ENCODE results near the gene DUSP8.

The DUSP8 gene

GRCh38 chr11:1523077-1523476 lies 49.0 kb downstream of the DUSP8 start:
- no peak for TF ChIP-seq ZFX (IDR thresholded peaks at IDR 0.05; ENCODE audit: borderline replicate concordance)
- TF ChIP-seq CTCF (IDR thresholded peaks at IDR 0.05), result no peak
- no peak overlapping the region for H3K27ac ChIP-seq

GRCh38 chr11:1522081-1522424 lies 50.0 kb downstream of the DUSP8 start:
- TF ChIP-seq ZFX (IDR thresholded peaks at IDR 0.05; ENCODE audit: borderline replicate concordance) (no peak), CTCF (IDR thresholded peaks at IDR 0.05) (no peak)
- H3K27ac ChIP-seq, result no peak overlapping the region

GRCh38 chr11:1521382-1522080 lies 50.5 kb downstream of the DUSP8 start:
- no peak overlapping the region for H3K27ac ChIP-seq
- no peak for TF ChIP-seq CTCF (IDR thresholded peaks at IDR 0.05)
- TF ChIP-seq ZFX (IDR thresholded peaks at IDR 0.05; ENCODE audit: borderline replicate concordance), result no peak

GRCh38 chr11:1520663-1521267 lies 51.3 kb downstream of the DUSP8 start:
- no peak overlapping the region for H3K27ac ChIP-seq

GRCh38 chr11:1520209-1520662 lies 51.8 kb downstream of the DUSP8 start:
- H3K27ac ChIP-seq, result no peak overlapping the region

More at GRCh38 chr11:1520663-1521267, 51.3 kb downstream of the DUSP8 start:
- TF ChIP-seq CTCF (IDR thresholded peaks at IDR 0.05) (no peak), ZFX (IDR thresholded peaks at IDR 0.05; ENCODE audit: borderline replicate concordance) (no peak)

GRCh38 chr11:1519028-1520010 lies 52.8 kb downstream of the DUSP8 start:
- H3K27ac ChIP-seq, result no peak overlapping the region
- TF ChIP-seq CTCF (IDR thresholded peaks at IDR 0.05) (no peak), ZFX (IDR thresholded peaks at IDR 0.05; ENCODE audit: borderline replicate concordance) (no peak)

More at GRCh38 chr11:1520209-1520662, 51.8 kb downstream of the DUSP8 start:
- no peak for TF ChIP-seq CTCF (IDR thresholded peaks at IDR 0.05)
- TF ChIP-seq ZFX (IDR thresholded peaks at IDR 0.05; ENCODE audit: borderline replicate concordance), result no peak

All from 22Rv1 (cell line).